Measurements from ENCODE around the gene CELSR2.
"Not testable (repeated sequence)": the region's sequence is repeated elsewhere in the genome, so short reads cannot be mapped to it uniquely, and the experiment has no call there.

The CELSR2 gene

DNA sequence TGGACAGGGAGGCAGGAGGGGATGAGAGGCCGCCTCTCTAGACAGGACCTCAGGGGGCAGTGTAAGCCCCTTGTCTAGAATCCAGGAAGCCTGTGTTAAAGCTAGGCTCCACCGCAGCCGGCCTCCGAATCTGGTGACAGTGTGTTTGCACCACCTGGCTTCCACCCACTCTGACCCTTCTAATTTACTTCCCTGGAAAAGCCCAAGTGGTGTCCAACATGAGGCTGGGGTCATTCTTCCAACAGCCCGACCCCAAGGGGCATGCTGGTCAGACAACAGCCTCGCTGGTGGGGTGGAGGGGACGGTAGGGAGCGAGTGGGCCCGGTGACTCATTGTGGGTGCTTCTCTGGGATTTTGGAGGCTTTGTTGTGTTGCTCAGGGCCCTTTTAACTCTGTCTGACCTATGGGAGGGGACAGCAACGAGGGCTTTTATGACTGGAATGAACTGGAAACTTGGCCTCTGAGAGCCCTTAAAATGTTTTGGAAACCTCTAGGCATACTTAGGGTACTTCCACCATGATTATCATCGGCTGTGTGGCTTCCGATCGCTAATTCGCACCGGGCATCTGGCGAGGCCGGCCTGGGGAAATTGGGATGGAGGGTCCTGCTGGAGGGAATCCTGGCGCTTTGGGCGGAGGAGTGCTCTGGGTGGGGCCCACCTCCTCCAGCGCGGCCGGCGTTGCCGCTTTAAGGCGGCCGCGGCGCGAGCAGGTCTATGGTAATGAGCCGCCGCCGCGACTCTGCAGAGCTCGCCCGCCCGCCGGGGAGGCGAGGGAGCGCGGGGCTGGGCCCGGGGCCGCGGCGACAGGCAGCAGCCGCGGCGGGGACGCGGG lies at the start of gene CELSR2:
Gene CELSR2, plus strand, starts transcription at position 743 of the 833 bp plus-strand sequence. CDS start 541 bp downstream, outside the sequence.
- DNase-seq: peak; percentile 54

DNA sequence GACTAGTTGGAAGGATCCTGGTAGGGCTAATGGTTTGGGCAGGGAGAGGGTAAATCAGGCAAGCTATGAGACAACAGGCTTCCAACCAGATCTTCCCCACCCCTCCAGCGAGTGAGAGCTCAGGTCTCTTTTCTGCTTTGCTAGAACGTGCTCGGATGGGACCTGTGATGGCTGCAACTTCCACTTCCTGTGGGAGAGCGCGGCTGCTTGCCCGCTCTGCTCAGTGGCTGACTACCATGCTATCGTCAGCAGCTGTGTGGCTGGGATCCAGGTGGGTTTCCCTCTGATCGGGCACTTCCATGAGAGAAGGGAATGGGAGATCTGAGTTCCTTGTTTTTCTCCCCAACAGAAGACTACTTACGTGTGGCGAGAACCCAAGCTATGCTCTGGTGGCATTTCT lies 49.6 kb upstream of the CELSR2 start:
- DNase-seq: no peak

- peak; percentile 45 for DNase-seq
Observed at GRCh38 chr1:109201123-109201703, 48.1 kb upstream of the CELSR2 start.

DNA sequence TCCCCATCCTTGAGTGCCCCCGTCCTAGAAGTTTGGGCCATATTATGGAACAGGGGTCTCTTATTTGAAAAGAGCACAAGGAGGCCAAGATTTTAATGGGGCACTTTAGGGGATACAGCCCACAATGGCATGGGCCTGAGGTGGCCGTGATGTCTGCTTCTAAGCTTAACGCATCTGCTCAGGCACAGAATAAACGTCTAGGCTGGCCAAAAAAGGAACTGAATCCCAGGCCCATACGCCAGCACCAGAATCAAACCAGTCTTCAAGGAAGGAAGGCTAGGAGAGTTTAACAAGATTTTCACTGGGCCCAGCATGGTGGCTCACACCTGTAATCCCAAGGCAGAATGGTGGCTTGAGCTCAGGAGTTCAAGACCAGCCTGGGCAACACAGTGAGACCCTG lies 44.9 kb upstream of the CELSR2 start:
- DNase-seq: no peak

DNA sequence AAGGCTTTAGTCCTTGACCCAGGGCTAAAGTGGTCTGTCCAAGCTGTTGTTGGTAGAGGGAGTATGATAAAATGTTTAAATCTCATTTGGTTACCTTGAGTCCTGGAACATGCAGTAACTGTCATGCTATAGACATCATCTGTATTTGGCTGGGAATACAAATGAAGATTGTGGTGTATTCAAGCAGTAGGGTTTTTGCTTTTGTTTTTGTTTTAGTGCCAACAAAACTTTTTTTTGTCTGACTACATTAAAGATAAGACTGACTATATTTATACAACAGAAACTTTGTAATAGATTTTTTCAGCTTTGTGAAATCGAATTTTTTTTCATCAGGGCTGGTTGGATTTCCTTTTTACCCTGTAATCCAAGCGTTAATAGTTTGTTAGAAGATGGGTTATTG lies 43.0 kb upstream of the CELSR2 start:
- no peak for DNase-seq

DNA sequence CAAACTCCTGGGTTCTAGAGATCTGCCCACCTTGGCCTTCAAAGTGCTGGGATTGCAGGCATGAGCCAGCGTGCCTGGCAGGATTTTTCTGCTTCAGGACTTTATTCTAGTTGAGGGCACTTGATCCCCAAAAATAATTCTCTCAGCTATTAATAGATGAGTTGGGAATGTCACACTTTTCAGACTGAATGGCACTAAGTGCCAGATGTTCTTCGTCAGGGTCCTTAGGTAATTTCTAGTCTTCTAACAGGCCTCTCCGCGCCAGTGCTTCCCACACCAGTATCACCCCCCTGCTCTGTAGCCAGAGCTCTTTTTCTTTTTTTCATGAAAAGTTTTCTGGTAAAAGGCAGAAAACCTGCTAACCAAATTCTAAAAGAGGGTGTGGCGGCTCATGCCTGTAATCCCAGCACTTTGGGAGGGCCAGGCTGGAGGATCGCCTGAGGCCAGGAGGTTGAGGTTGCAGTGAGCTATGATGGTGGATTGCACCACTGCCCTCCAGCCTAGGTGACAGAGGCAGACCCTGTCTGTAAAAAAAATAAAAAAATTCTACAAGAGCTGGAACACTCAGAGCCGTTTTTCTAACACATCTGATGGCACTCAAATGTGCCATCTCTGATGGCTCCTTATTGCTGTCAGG lies 41.8 kb upstream of the CELSR2 start:
- no peak for DNase-seq

DNA sequence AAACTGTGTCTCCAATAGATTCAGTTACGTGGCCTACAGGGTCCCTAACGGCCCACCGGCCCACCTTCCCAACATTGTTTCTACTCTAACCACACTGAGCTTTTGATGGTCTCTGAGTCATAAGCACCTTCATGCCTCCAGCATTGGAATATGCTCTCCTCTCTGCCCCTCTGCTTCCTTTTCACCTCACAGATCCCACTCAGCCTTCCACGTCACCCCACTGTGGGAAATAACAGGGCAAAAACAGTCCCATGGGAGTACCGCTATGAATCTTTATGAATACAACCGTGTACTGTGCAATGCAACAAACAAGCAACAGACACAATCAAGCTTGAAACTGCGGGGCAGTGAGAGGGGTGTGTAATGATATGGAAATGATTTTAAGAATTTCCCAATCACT lies 40.9 kb upstream of the CELSR2 start:
- DNase-seq: no peak

GRCh38 chr1:109208836-109209463 lies 40.4 kb upstream of the CELSR2 start:
- no peak for DNase-seq

DNA sequence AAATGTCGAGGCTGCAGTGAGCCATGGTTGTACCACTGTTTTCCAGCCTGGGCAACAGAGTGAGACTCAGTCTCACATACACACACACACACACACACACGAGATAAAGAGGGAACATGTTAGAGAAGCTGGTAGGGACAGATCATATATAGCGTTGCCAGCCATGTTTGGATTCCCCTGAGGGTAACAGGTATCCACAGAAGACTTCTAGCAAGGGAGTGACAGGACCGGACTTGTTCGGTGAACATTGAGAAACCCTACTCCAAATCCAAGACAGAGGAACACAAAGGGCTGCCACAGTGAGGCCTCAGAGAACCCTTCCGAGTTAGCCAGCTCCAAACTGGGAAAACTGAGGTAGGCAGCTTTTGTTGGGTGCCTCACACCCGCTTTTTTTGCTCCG lies 39.3 kb upstream of the CELSR2 start:
- no peak for DNase-seq

DNA sequence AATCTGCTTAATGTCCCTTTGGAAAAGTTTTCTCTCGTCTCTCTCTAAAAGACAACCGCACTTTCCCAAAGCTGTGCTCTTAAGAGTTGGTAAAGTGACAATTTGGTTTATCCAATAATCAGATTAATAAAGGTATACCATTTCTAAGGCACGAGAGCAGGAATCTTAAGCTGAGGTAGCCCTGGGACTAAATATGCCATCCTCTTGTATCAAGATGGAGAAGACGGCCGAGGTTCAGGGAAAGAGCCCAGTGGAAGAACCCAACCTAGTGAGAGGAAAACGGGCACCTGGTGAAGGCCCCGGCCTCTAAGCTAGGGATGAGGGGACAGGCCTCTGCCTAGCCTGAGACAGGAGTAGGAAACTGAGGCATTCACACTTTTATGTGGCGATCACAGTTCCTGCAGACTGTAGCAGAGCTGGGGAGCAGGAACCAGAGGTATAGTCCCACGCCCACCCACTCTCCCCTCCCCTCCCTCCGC lies 36.0 kb upstream of the CELSR2 start:
- no peak for DNase-seq

DNA sequence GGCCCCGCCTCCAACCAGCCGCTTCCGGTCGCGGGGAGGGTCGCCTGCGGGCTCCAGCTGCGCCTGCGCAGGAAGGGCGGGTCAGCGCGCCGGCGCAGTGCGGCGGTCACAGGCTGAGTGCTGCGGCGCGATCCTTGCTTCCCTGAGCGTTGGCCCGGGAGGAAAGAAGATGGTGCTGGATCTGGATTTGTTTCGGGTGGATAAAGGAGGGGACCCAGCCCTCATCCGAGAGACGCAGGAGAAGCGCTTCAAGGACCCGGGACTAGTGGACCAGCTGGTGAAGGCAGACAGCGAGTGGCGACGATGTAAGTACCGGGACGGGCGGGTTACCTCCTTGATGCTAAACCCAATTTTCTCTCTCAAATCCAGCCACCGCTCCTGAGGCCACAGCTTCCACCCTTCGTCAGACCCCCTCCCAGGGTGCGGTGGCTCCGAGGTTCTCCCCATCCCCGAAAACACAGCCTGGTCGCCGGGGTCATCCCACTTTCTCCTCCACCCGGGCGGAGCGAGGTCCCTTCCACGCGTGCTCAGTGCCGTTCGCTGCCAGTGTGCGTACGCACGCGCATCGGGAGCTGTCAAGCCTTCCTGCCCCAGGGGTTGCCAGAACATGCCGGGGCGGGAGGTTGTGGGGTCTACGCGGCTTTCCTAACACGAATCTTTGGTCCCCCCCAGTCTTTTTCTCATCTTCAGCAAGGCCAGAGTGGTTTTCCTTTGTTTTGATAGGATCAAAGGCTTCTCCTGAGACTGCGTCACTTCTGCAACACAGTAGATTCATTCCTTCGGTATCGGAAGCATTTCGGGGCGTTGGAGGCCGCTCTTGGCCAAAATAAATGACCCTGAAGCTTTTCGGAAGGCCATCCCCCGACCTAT lies 35.3 kb upstream of the CELSR2 start, which contains the start of gene SARS1:
Gene SARS1, plus strand, starts transcription at position 95 of the 870 bp plus-strand sequence. Its CDS starts 75 bp downstream, at position 170.
- DNase-seq: peak; percentile 90

- peak; percentile 41 for DNase-seq
Observed at GRCh38 chr1:109214695-109215623, 34.4 kb upstream of the CELSR2 start.

- no peak for DNase-seq
Observed at GRCh38 chr1:109216662-109217061, 32.7 kb upstream of the CELSR2 start.

DNA sequence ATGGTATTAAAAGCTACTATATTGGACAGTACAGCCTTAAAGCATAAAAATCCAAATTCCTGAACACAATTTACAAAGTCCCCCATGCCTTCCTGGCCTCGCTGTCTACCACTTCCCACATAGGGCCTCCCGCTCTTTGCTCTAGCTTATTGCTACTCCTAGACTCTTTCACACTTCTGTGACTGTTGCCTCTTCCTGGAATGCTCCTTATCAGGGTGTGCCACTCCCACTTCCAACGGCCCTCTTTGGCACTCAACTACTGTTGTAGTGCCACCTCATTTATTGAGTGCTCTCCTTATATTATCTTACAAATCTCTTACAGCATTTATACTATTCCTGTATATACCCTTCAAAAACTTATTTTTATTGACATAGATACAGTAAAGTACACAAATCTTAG lies 30.8 kb upstream of the CELSR2 start:
- no peak for DNase-seq

DNA sequence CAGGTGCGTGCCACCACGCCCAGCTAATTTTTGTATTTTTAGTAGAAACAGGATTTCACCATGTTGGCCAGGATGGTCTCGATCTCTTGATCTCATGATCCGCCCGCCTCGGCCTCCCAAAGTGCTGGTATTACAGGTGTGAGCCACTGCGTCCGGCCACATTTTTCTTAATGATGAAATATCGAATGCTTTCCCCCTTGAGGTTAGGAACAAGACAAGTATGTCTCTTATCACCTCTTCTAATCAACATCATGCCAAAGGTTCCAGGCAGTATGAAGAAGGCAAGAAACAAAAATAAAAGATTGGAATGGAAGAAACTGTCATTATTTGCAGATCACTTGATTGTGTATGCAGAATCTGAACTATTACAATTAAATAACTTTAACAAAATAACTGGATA lies 28.1 kb upstream of the CELSR2 start:
- not testable (repeated sequence) for DNase-seq

GRCh38 chr1:109225308-109225707 lies 24.0 kb upstream of the CELSR2 start:
- no peak for DNase-seq

- DNase-seq: no peak
Observed at GRCh38 chr1:109225711-109226445, 23.5 kb upstream of the CELSR2 start.

DNA sequence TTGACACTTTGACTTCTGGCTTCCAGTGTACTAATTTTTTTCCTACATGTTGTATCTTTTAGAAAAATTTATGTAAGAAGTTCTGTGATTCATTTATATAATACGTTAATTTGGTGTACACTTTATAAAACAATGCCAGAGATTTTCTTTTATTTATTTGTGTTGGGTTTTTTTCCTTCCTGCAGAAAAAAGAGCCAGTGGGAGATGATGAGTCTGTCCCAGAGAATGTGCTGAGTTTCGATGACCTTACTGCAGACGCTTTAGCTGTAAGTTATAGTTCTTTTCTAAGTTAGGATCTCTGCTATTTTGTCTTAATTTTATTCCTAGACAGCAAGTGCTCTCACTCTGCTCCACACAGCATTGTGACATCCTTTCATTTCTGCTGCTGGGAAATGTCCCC lies 21.2 kb upstream of the CELSR2 start:
- DNase-seq: no peak

- no peak for DNase-seq
Observed at GRCh38 chr1:109229531-109230127, 19.7 kb upstream of the CELSR2 start.

DNA sequence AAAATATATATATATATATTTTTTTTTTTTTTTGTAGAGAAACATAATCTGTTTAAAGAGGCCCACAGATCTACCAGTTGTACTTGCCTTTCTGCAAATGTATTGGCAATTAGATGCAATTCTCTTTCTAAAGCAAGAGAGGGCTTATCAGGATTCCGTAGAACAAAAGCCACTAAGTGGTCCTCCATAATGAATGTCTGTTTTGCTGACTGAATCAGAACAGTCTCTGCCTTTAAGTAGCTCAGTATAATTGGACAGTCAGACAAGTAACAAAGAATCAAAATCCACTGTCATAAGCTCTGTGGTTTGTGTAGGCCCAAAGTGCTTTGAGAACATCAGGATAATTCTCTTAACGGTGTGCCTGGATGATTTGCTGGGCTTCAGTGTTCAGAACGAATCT lies 18.3 kb upstream of the CELSR2 start:
- no peak for DNase-seq
